ENCODE results near the gene CRHR2. TPM values are rescaled to one million over a fixed set of nuclear protein-coding genes. Genes with fewer than 3 reads are reported as not detected.

Gene CRHR2
- total and polyA plus RNA-seq, 2 of the 13 experiments (the other 11 are each of a cell fraction or from before 2014, with no cell fraction given), result not detected

GRCh38 chr7:30688718-30689221, 6.5 kb upstream of the CRHR2 start:
- no peak overlapping the region for H3K4me3 ChIP-seq (replicated peaks in 1 of 3; ENCODE audit: insufficient read depth in 1 of 3, low read depth in 2 of 3, low read length in 3 of 3)
- H4K20me1 ChIP-seq (ENCODE audit: insufficient read depth, low read length), result no peaks in the 10 kb centered on the region
- no peak overlapping the region for H3K9ac ChIP-seq (ENCODE audit: insufficient read depth, low read depth, low read length)
- ChIA-PET POLR2A (no interaction called here), CTCF (ENCODE audit: low intra/inter-chr PET ratio, low total read pairs) (no interaction called here)
- H3K4me2 ChIP-seq (ENCODE audit: low read depth, low read length), result no peak overlapping the region
- H3K36me3 ChIP-seq (replicated peaks in 1 of 2; ENCODE audit: control insufficient read depth in 1 of 2, insufficient read depth in 2 of 2, low read length in 2 of 2), result no peaks in the 10 kb centered on the region
- no peak for DNase-seq (ENCODE audit: low spot score)
- no TSS peak for BruUV-seq (replicated peaks)
- intact Hi-C loops (cut with micrococcal nuclease; ENCODE audit: unreplicated experiment), result no loop called here
- H3K4me1 ChIP-seq (ENCODE audit: insufficient read depth, low read length), result peaks cover 1% of the 10 kb centered on the region
- H3K79me2 ChIP-seq (ENCODE audit: insufficient read depth, low read length), result no peaks in the 10 kb centered on the region
- H3K27me3 ChIP-seq (ENCODE audit: control insufficient read depth in 1 of 2, insufficient read depth in 2 of 2, low read length in 2 of 2), result peaks cover 0 to 2% of the 10 kb centered on the region in 2 experiments; a peak in 1 of 5 replicates
- H3K27ac ChIP-seq (ENCODE audit: extremely low read length, insufficient read depth, low read length), result no peak overlapping the region
- TF ChIP-seq ZBTB7B (CRISPR knock-in tag; IDR thresholded peaks at IDR 0.05) (no peak), ZNF576 (CRISPR knock-in tag; IDR thresholded peaks at IDR 0.05) (no peak), DPF2 (CRISPR knock-in tag; IDR thresholded peaks at IDR 0.05; ENCODE audit: borderline replicate concordance, low read depth) (no peak), MED13 (CRISPR knock-in tag; IDR thresholded peaks at IDR 0.05) (no peak), IRX3 (CRISPR knock-in tag; IDR thresholded peaks at IDR 0.05; ENCODE audit: borderline replicate concordance, low read depth) (no peak), PHF21A (CRISPR knock-in tag; IDR thresholded peaks at IDR 0.05) (no peak), DNMT3B (CRISPR knock-in tag; conservative IDR thresholded peaks at IDR 0.05) (no peak), RCOR2 (CRISPR knock-in tag; IDR thresholded peaks at IDR 0.05) (no peak), CREB3 (CRISPR knock-in tag; IDR thresholded peaks at IDR 0.05) (no peak), ZFX (CRISPR knock-in tag; IDR thresholded peaks at IDR 0.05; ENCODE audit: low read depth) (no peak)
- 33% methylated on average over 2 of the region's 5 CpGs for WGBS (ENCODE audit: low lambda C conversion rate)
- in situ Hi-C loops (cut with HindIII; ENCODE audit: extremely low pct_ligation_motif_present, low pct_unique_long_range_greater_than_20kb), result no loop called here
- ATAC-seq, result no peak
- H2AFZ ChIP-seq (ENCODE audit: low read length), result no peak overlapping the region
- no peaks in the 10 kb centered on the region for H3K9me3 ChIP-seq (ENCODE audit: low read length)
- no peak for FAIRE-seq
